Measurements from ENCODE around the gene FABP1.

GRCh38 chr2:88126772-88127637 is 857 bp downstream of the FABP1 start:
- TF ChIP-seq CTCF (IDR thresholded peaks at IDR 0.05) (no peak), POLR2AphosphoS5 (IDR thresholded peaks at IDR 0.05) (no peak)

Data from upper lobe of left lung (tissue), 4 donors.